ENCODE measurements around the gene TRIM54. TPM values are rescaled to one million over a fixed set of nuclear protein-coding genes. Genes with fewer than 3 reads are reported as not detected.
A peak's percentile ranks its signal among the peaks of the same experiment; 100 is the strongest.

Gene TRIM54
- total and polyA plus RNA-seq, 9 donors, result 0.12 to 0.72 (median 0.28) TPM; not detected in 3

DNA sequence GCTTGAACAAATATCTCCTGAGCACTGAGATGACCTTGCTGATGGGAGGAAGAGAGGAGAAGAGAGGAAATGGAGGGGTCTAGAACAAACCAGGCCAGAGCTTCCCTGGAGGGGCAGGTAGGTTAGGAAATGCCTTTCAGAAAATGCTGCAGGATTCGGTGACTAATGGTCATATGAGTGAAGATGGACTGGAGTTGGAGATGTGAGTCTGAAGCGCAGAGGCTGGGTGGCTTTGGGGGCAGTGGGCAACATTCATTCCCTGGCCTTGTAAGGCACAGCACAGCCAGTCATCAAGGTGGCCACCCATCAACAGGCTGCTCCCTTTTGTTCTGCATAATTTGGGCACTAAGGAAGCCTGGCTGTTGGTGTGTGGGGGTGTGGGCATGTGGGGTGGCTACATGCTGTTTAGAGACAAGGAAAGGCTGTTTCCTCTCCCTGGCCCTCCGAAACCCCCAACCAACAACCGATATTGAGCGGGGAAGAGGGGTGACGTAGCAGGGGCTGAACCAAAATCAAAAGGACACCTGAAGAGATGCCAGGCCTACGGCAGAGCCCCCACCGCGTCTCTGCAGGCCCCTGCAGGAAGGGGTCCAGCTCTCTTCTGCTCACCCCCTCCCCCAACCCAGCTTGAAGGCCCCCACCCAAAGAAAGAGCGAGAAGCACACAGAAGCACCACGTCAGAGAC is 20.8 kb upstream of the TRIM54 start:
- Histone ChIP-seq H3K27ac (no peak overlapping the region), H3K4me3 (no peak overlapping the region), H3K4me1 (ENCODE audit: insufficient read depth) (peaks cover 9% of the 10 kb centered on the region), H3K9me3 (no peaks in the 10 kb centered on the region), H3K27me3 (no peaks in the 10 kb centered on the region), H3K36me3 (no peaks in the 10 kb centered on the region)
- 35 to 53% (median 44%) methylated on average over 11 of the region's 11 CpGs for WGBS, 3 donors
- no peak for DNase-seq
- TF ChIP-seq, protein P1, sequence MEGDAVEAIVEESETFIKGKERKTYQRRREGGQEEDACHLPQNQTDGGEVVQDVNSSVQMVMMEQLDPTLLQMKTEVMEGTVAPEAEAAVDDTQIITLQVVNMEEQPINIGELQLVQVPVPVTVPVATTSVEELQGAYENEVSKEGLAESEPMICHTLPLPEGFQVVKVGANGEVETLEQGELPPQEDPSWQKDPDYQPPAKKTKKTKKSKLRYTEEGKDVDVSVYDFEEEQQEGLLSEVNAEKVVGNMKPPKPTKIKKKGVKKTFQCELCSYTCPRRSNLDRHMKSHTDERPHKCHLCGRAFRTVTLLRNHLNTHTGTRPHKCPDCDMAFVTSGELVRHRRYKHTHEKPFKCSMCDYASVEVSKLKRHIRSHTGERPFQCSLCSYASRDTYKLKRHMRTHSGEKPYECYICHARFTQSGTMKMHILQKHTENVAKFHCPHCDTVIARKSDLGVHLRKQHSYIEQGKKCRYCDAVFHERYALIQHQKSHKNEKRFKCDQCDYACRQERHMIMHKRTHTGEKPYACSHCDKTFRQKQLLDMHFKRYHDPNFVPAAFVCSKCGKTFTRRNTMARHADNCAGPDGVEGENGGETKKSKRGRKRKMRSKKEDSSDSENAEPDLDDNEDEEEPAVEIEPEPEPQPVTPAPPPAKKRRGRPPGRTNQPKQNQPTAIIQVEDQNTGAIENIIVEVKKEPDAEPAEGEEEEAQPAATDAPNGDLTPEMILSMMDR (IDR thresholded peaks at IDR 0.05), result no peak
- TF ChIP-seq EP300 (IDR thresholded peaks at IDR 0.05), result no peak
- TF ChIP-seq POLR2A (IDR thresholded peaks at IDR 0.05), result no peak
- intact Hi-C loops (cut with DNase I), result no loop called here

DNA sequence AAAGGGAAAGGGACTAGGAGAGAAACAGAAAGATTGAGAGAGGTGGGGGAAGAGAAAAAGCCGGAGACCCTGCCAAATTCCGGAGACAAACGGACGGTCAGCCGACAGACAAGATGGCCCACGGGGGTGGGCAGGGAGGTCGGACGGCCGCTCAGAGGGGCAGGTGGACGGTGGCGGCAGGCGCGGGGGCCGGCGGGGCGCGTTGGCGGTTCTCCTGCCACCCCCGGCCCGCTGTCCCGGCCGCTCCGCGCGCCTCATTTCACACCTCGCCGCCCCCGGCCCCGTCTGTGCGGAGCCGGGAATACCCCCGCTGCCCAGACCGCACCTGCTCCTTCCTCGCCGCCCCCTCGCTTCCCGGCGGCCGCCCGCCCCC is 20.3 kb upstream of the TRIM54 start:
- Histone ChIP-seq H3K27me3 (no peaks in the 10 kb centered on the region), H3K4me3 (no peak overlapping the region), H3K4me1 (ENCODE audit: insufficient read depth) (peaks cover 9% of the 10 kb centered on the region), H3K36me3 (no peaks in the 10 kb centered on the region), H3K27ac (no peak overlapping the region), H3K9me3 (no peaks in the 10 kb centered on the region)
- TF ChIP-seq, protein P1 (IDR thresholded peaks at IDR 0.05), result no peak
- TF ChIP-seq POLR2A (IDR thresholded peaks at IDR 0.05), result no peak
- no peak for TF ChIP-seq EP300 (IDR thresholded peaks at IDR 0.05)
- intact Hi-C loops (cut with DNase I), result no loop called here
- 1 to 5% (median 3%) methylated on average over 21 to 40 of the region's 40 CpGs for WGBS, 3 donors
- no peak for DNase-seq

DNA sequence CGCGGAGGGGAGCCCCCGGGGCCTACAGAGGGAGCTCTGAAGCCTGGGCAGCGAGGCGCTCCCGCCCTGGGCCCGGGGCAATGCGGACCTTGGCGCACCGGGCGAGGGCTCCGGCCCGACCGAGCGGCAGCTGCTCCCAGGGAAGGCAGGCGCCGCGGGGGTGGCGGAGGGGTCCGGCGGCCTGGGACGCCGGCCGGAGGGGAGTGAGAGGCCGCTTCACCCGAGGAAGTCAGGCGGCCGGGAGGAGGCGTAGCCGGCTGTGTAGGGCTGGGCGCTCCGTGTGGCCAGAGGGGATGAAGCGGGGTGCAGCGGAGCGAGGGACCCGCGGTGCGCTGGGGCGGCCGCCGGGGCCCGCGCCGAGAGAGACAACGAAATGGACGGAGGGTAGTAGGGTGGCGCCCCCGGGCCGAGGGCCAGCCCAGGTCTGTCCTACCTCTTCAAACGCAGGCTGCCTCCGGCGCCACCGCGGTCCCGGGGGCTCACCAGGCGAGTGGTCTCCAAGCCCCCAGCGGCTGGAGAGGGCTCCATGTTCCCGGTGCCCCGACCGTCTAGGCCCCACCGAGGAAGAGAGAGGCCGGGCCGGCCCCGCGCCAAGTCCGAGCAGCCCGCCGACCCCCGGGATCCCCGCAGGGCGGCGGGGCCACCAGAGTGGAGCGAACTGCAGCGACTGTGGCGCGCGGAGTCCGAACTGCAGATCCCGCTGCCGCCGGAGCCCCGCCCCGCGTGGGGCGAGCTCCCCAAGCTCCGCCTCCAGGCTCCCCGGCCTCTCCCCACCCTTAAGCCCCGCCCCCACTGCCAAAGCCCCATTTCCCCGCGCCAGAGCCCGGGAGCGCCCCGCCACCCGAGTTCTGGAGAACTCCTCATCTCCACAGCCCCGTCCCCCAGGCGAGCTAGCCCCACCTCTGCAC is 19.6 kb upstream of the TRIM54 start, which contains the start of gene SLC30A3:
Gene SLC30A3 (minus strand): TSS at position 669 of the 908 bp plus-strand sequence. CDS start 141 bp downstream, at position 528.
- H3K4me1 ChIP-seq (ENCODE audit: insufficient read depth), result peaks cover 9% of the 10 kb centered on the region
- intact Hi-C loops (cut with DNase I), result no loop called here
- no peaks in the 10 kb centered on the region for H3K27me3 ChIP-seq
- H3K27ac ChIP-seq, result no peak within 1 kb of the TSS
- H3K36me3 ChIP-seq, result no peaks in the 10 kb centered on the region
- DNase-seq, result peak; percentile 37 to 72 (median 59)
- peak within 1 kb of the TSS; percentile 29 for H3K4me3 ChIP-seq
- 0 to 1% (median 1%) methylated on average over 25 to 96 of the region's 96 CpGs for WGBS, 3 donors
- TF ChIP-seq EP300 (IDR thresholded peaks at IDR 0.05), result no peak
- H3K9me3 ChIP-seq, result no peaks in the 10 kb centered on the region

DNA sequence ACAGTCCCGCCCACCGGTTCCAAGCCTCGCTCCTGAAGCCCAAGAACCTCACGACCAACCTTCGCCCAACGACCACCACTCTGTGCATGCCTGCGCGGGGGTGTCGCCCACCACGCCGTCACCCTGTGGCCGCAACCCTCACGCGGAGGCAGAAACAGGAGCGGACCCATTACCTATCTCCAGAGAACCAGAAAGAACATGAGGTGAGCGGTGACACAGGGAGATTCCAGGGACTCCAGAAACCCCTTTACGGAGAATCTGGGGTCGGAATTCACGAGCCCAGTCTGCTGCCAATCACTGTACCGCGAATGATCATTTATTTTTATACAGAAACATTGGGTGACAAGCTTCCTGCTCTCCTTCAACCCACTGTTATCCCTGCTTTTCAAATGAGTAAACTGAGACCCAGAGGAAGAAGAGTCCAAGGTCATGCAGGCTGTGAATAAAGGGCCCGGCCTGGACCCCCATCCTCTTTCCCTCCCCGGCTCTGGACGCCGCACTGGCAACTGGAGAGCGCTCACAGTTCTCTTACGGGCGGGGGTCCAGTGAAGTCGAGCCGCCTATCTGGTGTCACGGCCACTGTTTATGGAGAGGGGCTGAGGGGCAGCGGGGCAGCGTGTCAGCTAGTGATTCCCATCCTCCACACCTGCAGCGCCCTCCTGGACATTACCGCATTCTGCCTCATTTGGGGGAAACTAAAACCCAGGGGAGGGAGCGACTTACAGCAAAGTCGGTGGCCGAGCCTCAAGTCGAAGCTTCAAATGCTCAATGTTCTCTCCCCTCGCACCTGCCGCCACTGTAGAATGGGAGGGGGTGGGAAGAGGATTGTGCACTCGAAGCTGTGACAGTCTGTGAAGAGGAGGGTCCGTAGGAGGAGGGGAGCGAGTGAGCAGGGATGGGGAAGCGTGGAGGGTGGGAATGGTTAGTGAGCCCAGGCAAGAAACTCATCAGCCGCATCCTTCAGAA is 18.7 kb upstream of the TRIM54 start:
- WGBS, 3 donors, result 1 to 2% (median 2%) methylated on average over 46 of the region's 46 CpGs
- TF ChIP-seq EP300 (IDR thresholded peaks at IDR 0.05), result no peak
- TF ChIP-seq, protein P1 (IDR thresholded peaks at IDR 0.05), result no peak
- no peaks in the 10 kb centered on the region for H3K9me3 ChIP-seq
- intact Hi-C loops (cut with DNase I), result no loop called here
- H3K4me1 ChIP-seq (ENCODE audit: insufficient read depth), result peaks cover 9% of the 10 kb centered on the region
- H3K4me3 ChIP-seq, result peak overlapping the region; percentile 29
- H3K27me3 ChIP-seq, result no peaks in the 10 kb centered on the region
- no peaks in the 10 kb centered on the region for H3K36me3 ChIP-seq
- no peak overlapping the region for H3K27ac ChIP-seq
- DNase-seq, result no peak

Data from ovary (tissue), 9 donors.